Colonic mucosa (tissue), 4 donors: ENCODE data around the gene MDM2. TPM values are rescaled to one million over a fixed set of nuclear protein-coding genes. Genes with fewer than 3 reads are reported as not detected.

ENCODE experiments used
- DNase-seq: peaks from one replicate; pipeline ENCODE4 v3.0.0-alpha.2; 2020
- H3K27ac ChIP-seq: fragments of 200-600 bp; one replicate; pipeline ENCODE4 v1.8.0; 2021
- H3K27me3 ChIP-seq: fragments of 200-600 bp; one replicate; pipeline ENCODE4 v1.8.0; 2021
- H3K36me3 ChIP-seq: fragments of 200-600 bp; one replicate; pipeline ENCODE4 v1.8.0; 2021
- H3K4me1 ChIP-seq: fragments of 200-600 bp; one replicate; pipeline ENCODE4 v1.8.0; 2021; ENCODE audit warnings: mild to moderate bottlenecking
- H3K4me3 ChIP-seq: fragments of 200-600 bp; one replicate; pipeline ENCODE4 v1.8.0; 2021
- H3K9ac ChIP-seq, 2 donors: one replicate each; pipeline ENCODE4 v1.7.0; 2013; ENCODE audit warnings: control low read depth in 2 of 2, low read depth in 2 of 2, low read length in 2 of 2
- H3K9me3 ChIP-seq: fragments of 200-600 bp; one replicate; pipeline ENCODE4 v1.8.0; 2021
- intact Hi-C: fragments of 100-400 bp; cut with DNase I; formaldehyde crosslinking; loops from one replicate; pipeline ENCODE4 v1.14.1; 2022
- total RNA-seq, 2 donors: library from RNA; stranded (reverse); fragmentation: NEBNext Ultra II Directional in 1 of 2; extraction: Animal tissue kit (Norgen Biotek cat#: 25700) in 1 of 2; gene quantifications; one replicate each; pipeline ENCODE4 v1.2.1, GENCODE V29; 2021
- TF ChIP-seq, protein P1 (sequence below): fragments of 200-600 bp; IDR thresholded peaks from one replicate; pipeline ENCODE4 v1.8.0; 2022; ENCODE audit warnings: antibody characterized with exemption, mild to moderate bottlenecking
- donor health status: healthy.
- donor health status: DM: no; HTN: no; CAD: no.
- donor health status: DM: no; HTN: no; CAD: no.

Gene MDM2
- total RNA-seq, 2 donors from 2014 or later: 94.8 to 107 TPM

DNA sequence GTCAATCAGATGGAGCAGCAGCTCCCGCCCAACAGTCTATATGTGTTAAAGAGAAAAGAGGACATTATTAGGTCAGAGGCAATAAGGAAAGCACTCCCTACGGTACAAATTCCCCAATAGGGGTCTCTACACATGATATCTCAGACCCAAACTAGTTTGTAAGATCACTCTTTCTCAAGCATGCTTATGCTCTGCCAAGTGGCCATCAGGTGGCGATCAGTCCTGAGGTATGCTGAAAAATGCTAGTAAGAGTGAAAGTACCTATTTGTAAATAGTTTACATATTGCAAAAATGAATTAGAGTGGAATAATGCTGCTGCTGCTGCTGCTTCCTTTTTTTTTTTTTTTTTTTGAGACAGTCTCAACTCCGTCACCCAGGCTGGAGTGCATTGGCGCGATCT, 63.9 kb downstream of the MDM2 start:
- H3K4me3 ChIP-seq: no peak overlapping the region
- no peaks in the 10 kb centered on the region for H3K9me3 ChIP-seq
- no peak overlapping the region for H3K9ac ChIP-seq
- no peaks in the 10 kb centered on the region for H3K27me3 ChIP-seq
- no peaks in the 10 kb centered on the region for H3K4me1 ChIP-seq
- no peak overlapping the region for H3K27ac ChIP-seq
- no peak for DNase-seq
- TF ChIP-seq, protein P1, sequence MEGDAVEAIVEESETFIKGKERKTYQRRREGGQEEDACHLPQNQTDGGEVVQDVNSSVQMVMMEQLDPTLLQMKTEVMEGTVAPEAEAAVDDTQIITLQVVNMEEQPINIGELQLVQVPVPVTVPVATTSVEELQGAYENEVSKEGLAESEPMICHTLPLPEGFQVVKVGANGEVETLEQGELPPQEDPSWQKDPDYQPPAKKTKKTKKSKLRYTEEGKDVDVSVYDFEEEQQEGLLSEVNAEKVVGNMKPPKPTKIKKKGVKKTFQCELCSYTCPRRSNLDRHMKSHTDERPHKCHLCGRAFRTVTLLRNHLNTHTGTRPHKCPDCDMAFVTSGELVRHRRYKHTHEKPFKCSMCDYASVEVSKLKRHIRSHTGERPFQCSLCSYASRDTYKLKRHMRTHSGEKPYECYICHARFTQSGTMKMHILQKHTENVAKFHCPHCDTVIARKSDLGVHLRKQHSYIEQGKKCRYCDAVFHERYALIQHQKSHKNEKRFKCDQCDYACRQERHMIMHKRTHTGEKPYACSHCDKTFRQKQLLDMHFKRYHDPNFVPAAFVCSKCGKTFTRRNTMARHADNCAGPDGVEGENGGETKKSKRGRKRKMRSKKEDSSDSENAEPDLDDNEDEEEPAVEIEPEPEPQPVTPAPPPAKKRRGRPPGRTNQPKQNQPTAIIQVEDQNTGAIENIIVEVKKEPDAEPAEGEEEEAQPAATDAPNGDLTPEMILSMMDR: no peak
- intact Hi-C loops: no loop called here
- H3K36me3 ChIP-seq: no peaks in the 10 kb centered on the region

DNA sequence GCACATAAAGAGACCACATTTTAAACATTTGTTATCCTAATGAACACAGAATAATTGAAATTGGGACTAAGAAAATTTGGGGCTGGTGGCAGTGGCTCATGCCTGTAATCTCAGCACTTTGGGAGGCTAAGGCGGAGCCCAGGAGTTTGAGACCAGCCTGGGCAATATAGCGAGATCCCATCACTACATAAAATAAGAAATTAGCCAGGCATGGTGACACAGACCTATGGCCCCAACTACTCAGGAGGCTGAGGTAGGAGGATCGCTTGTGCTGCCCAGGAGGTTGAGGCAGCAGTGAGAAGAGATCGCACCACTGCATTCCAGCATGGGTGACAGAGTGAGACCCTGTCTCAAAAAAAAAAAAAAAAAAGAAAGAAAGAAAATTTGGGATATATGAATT, 65.3 kb downstream of the MDM2 start:
- intact Hi-C loops: no loop called here
- DNase-seq: no peak
- no peaks in the 10 kb centered on the region for H3K36me3 ChIP-seq

DNA sequence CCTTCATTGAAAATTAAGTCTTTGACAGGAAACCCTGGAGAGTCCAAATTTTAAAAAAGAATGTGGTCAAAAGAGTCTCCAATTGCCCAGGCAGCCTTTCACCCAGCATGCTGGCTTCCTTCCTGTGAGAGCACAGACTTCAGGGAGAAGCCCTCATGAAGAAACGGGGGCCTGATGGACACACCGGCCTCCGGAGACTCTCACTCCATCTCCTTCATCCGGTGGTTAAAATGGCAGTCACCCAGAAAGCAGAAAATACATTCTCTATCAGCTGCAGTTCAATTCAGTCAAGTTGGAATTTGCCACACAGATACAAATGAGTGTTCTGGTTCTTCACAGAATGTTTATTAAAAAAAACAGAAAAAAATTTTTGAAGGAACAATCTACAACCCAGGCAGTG, 68.5 kb downstream of the MDM2 start:
- intact Hi-C loops: no loop called here
- Histone ChIP-seq H3K9me3 (no peaks in the 10 kb centered on the region), H3K9ac (no peak overlapping the region), H3K4me1 (no peaks in the 10 kb centered on the region), H3K4me3 (no peak overlapping the region), H3K36me3 (no peaks in the 10 kb centered on the region), H3K27ac (no peak overlapping the region), H3K27me3 (no peaks in the 10 kb centered on the region)
- TF ChIP-seq, protein P1: no peak
- no peak for DNase-seq

More for the DNA sequence above, 65.3 kb downstream of the MDM2 start:
- TF ChIP-seq, protein P1: no peak
- H3K27me3 ChIP-seq: no peaks in the 10 kb centered on the region
- H3K4me1 ChIP-seq: no peaks in the 10 kb centered on the region
- H3K4me3 ChIP-seq: no peak overlapping the region
- H3K27ac ChIP-seq: no peak overlapping the region
- no peaks in the 10 kb centered on the region for H3K9me3 ChIP-seq
- no peak overlapping the region for H3K9ac ChIP-seq

DNA sequence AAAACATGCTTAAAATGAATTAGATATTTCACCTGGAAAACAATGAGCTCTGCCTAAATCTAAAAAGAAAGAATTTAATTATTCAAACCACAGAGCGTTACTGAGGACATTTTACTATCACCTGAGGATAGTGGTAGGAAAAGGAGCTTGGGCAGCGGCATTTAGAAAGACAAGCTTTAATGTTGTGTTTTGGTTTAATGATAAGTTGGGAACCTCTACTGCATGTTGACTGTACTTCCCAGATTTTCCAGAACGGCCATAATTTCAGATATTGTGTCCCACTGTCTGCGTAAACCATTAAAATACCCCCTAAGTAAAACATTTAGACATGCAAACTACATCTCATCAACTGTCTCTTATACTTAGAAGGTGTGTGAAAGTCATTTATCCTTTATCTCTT, 69.6 kb downstream of the MDM2 start:
- Histone ChIP-seq H3K4me3 (no peak overlapping the region), H3K36me3 (no peaks in the 10 kb centered on the region), H3K4me1 (no peaks in the 10 kb centered on the region), H3K27me3 (no peaks in the 10 kb centered on the region), H3K9ac (no peak overlapping the region), H3K27ac (no peak overlapping the region), H3K9me3 (no peaks in the 10 kb centered on the region)
- intact Hi-C loops: no loop called here
- TF ChIP-seq, protein P1: no peak
- DNase-seq: no peak

DNA sequence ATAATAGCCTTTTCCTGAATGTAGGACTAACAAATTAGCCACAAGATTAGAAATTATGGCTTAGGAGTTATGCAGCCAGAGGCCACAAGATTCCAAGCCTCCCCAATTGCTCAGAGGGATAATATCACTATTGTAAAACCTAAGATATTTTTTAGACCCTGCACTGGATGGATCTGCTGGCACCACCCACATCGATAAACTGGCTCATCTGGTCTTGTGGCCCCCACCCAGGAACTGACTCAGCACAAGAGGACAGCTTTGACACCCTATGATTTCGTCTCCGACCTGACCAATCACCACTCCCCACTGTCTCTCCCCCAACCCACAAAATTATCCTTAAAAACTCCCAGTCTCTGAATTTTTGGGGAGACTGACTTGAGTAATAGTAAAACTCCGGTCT, 70.3 kb downstream of the MDM2 start:
- Histone ChIP-seq H3K27me3 (no peaks in the 10 kb centered on the region), H3K4me3 (no peak overlapping the region), H3K36me3 (no peaks in the 10 kb centered on the region), H3K9me3 (no peaks in the 10 kb centered on the region), H3K4me1 (no peaks in the 10 kb centered on the region), H3K27ac (no peak overlapping the region), H3K9ac (no peak overlapping the region)
- DNase-seq: no peak
- intact Hi-C loops: no loop called here
- TF ChIP-seq, protein P1: no peak

DNA sequence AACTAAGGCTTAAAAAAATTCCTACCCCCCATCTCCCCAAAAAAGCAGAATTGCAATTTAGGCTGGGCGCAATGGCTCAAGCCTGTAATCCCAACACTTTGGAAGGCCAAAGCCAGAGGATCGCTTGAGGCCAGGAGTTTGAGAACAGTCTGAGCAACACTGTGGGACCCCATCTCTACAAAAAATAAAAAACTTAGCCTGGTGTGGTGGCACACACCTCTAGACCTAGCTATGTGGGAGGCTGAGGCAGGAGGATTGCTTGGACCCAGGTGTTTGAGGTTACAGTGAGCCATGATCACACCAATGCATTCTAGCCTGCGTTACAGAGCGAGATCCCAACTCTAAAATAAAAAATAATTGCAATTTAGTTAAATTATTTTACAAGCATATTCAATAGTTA, 70.9 kb downstream of the MDM2 start:
- no peak overlapping the region for H3K9ac ChIP-seq
- no peaks in the 10 kb centered on the region for H3K9me3 ChIP-seq
- H3K36me3 ChIP-seq: no peaks in the 10 kb centered on the region
- H3K27ac ChIP-seq: no peak overlapping the region
- intact Hi-C loops: no loop called here
- no peak for DNase-seq
- no peaks in the 10 kb centered on the region for H3K27me3 ChIP-seq
- no peaks in the 10 kb centered on the region for H3K4me1 ChIP-seq
- TF ChIP-seq, protein P1: no peak
- H3K4me3 ChIP-seq: no peak overlapping the region
